GM18519 (cell line): Measurements from ENCODE around the gene FA2H.

ENCODE experiments used
- ATAC-seq: cut with Tn5 transposase; IDR thresholded peaks from one replicate; pipeline ENCODE4 v1.9.1; 2021; ENCODE audit warnings: mild to moderate bottlenecking, moderate library complexity; ENCODE audit not compliant: unreplicated experiment, low FRiP score

The FA2H gene

GRCh38 chr16:74745109-74745615 is 29.5 kb downstream of the FA2H start:
- ATAC-seq, result no peak

- no peak for ATAC-seq
These were observed 30.1 kb downstream of the FA2H start for GRCh38 chr16:74744566-74744965.

DNA sequence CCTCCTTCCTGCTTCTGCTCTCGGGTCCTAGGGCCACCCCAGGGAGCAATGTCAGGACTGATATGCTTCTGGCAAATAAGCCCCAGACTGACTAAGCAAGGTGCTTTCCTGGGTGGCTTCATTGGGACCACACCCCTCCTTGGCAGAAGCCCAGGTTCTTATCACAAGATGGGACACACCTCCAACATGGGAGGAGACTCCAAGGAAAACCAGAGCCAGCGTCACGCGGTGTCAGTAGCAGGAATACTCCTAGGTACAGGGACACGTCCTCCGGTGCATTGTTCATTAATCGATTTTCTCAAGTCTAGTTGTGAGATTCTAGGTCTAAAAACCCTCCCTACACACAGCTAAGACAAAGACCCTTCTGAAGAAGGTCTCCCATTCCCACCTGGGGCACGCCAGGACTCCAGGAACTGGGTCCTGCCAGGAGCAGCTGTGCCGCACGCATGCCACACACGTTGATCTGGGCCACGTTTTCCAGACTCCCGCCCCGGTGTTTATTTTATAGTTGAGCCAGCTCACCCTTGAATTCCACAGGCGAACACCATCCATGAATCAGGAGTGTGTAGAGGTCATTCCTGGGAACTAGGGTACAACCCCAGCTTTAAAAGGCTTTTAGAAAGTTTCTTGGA is 30.8 kb downstream of the FA2H start:
- ATAC-seq, result no peak

DNA sequence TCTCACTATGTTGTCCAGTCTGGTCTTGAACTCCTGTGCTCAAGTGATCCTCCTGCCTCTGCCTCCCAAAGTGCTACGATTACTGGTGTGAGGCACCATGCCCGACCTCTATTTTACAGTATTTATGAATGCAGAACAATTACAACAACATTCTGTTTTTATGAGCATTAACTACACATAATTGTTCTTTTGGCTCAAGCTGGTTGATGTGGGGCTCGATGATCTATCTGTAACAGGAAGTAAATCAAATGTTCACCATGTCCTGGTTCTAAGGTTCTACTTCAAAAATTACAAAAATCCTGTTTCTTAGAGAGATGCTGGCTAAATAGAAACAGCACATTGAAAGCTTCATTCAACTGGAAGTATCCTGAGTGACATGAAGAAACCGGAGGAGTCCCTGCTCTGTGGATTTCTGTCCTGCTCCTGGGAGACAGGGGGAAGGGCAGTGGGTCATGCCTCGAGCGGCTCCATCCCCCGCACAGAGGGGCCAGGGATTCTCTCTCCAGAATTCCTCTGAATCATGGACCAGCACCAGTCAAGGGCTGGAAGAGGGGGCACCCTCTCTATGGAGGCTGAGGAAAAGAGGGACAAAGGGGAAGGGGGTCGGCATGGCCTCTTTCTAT is 31.5 kb downstream of the FA2H start:
- no peak for ATAC-seq

DNA sequence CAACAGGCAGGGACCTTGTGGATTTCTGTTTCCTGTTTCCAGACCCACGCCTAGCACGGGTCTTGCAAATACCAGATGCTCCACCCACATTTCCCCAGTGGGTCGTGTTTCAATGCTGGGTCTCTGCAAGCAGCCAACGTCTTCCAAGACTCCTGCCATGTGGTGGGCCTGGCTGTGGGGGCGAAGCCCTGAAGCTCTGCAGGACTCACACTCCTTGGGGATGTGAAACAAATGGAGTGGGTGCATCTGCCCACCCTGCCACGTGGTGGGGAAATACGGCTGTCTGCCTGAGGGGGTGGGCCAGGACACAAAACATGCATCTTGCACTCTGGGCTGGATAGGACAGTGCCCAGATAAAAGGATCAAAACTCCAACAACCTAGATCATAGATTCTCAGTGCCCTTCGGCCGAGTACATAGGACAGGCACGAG is 32.6 kb downstream of the FA2H start:
- ATAC-seq, result no peak

- no peak for ATAC-seq
These were observed 33.8 kb downstream of the FA2H start for GRCh38 chr16:74740795-74741304.

DNA sequence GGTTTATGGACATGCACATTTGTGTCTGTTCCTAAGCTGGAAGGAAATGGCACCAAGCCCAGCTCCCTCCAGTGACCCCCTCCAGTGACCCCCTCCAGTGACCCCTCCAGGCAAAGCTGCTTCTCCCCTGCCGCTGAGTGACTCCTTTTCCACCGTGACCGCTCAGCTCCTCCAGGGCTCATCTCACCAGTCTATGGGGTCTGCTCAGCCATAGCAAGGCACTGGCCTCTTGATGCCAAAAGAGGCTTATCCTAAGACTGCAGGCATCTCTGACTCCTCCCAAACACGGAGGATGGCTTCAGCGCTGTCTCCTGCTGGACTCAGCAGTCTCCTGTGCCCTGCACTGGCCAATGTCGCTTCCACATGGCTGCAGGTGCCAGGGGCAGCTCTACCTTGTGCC is 35.3 kb downstream of the FA2H start:
- no peak for ATAC-seq

DNA sequence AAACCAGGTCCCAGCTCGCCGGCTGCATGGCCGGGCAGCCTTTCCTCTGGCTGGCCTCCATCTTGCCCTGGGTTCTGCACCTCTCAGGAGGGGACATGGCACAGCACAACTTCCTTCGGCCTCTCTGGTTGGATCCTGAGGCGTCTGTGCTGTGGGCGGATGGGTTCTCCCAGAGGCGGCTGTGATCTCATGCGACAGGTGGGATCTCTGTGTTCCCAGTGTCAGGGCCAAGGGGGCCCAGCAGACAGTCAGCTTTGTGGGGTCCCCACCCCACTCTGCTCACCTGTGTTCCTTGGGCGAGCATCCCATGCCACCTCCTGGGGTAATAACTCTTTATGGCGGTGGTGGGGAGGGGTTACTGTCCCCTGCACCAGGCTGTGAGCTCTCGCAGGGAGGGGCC is 35.8 kb downstream of the FA2H start:
- no peak for ATAC-seq

GRCh38 chr16:74738113-74738541 is 36.5 kb downstream of the FA2H start:
- ATAC-seq, result no peak

DNA sequence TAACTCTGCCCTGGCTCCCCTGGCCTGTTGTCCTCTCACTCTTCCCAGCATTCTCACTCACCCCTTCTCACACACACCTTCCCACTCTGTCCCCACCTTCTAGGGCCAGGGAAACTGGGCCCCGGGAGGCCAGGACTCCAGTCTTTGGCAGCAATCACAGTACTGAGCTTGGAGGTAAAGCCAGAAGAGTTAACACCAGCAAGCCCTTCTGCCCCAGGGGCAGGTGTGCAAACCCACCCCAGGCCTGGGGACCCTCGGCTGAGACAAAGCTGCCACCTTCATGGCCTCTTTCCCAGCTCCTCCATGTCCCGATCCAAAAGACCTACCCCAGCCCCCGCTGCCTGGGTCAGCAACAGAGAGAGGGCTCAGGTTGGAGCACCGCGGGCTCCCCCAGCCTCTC is 37.1 kb downstream of the FA2H start:
- ATAC-seq, result no peak

DNA sequence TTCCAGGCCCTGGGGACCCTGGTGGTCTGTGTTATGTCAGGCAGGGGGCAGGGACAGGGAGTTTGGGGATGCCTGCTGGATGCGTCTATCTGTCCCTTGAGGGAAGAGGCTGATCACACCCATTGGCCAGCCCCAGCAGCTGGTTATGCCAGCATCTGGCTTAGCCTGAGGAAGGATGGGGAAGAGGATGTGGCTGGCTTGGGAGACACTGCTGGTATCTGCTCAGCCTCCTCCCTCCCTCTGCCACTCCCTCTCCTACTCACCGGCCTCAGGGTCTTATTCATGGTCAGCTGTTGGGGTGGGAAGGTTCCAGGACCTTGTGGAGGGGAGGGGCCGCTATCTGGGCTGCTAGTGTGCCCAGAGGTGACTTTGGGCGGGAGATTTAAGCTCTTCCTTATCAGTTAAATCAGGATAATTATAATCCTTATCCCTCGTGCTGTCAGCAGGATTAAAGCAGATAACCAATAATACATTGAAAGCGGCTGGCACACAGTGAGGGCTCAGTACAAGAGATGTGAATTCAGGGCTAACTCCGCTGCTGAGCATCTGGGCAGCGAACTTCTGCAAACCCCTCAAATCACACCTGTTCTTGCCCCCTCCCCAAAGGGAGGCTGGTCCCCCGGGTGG is 38.0 kb downstream of the FA2H start:
- no peak for ATAC-seq

DNA sequence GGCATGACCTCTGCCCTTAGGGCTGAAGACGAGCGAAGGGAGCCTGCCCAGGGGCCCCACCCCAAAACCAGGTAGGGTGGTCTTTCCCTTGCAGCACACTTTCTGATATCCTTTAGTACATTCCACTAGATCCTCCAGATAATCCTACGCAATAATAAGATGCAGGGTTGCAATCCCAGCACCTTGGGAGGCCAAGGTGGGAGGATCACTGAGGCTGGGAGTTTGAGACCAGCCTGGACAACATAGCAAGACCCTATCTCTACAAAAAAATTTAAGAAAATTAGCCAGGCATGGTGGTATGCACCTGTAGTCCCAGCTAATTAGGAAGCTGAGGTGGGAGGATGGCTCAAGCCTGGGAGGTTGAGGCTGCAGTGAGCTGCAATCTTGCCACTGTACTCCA is 39.1 kb downstream of the FA2H start:
- no peak for ATAC-seq

GRCh38 chr16:74735162-74735452 is 39.5 kb downstream of the FA2H start:
- no peak for ATAC-seq

GRCh38 chr16:74734361-74735161 is 40.1 kb downstream of the FA2H start:
- ATAC-seq, result no peak

DNA sequence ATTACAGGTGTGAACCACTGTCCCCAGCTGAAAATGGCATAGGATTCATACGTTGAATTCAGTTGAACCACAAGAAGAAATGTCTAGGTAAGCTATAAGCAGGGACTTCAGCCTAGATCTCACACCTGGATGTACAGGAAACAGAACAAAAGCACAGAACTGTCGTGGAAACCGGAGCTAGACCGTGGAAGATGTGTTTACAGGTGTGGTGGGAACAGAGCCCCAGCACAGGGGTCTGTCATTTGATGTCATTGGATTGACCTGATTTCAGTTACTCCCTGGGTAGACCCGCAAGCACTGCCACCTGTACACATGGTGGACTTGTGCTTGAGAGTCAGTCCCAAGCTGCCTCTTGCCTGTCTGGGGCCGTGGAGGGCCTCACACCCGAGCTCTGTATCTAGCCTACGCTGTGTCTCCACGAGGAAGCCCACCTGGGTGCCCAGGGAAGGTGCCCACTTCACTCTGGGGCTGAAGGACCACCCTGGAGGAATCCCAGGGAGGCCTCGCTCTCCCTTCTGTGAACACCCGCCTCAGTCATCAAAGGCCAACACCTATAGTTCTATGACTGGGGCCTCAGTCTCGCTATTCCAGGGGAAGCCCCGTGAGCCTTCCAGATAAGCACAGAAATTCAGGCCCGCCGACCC is 41.8 kb downstream of the FA2H start:
- no peak for ATAC-seq

- no peak for ATAC-seq
These were observed 42.7 kb downstream of the FA2H start for GRCh38 chr16:74731853-74732477.

DNA sequence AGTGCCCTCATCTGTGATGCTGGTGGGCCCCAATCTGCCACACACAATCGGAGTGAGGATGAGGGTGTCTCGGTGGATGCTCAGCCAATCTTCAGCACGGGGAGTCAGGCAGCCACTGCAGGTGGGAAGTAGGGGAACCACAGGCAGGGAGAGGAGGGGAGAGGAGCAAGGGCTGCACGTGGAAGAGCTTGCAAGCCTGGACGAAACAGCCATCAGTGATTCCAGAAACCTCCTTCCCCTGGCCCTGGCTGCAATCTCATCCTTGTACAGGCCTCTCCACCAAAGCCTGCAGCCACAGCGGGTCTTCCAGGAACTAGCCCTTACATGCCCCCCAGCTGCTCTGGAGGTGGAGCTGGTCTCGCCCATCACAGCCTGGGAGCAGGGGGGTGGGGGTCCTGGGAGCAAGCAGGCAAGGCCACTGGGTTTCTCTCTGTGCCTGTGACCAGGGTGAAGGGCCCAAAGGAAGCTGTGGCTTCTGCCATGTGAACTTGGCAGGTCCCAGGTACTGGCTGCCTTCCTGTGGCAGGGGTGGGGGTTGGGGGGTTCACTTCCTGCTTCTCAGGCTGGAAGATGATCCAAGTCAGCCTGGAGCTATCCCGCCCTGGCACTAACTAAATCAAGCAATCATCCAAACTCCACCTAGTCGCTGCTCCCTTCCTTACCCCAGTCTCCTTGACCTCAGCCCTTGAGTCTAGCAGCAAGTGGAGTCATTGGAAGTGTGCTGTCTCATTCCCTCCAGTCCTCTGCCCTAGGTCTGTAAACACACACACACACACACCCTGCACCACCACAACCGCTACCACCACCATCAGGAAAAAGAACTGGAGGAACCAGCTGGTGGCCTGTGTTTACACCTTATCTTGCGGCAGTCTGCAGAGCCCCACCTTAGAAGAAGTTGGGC is 44.6 kb downstream of the FA2H start:
- ATAC-seq, result no peak

DNA sequence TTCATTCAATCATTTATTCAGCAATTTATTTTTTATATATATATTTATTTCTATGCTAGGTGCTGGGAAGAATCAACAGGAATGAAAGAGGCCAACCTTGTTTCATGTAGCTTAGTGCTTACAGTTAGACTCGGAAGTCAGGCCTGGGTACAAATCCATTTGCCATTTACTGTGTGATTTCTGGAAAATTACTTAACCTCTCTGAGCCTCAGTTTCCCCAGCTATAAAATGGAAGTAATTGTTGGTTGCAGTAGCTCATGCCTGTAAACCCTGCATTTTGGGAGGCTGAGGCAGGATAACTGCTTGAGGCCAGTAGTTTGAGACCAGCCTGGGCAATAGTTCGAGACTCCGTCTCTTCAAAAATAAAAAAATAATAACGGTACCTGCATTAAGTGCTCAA is 46.7 kb downstream of the FA2H start:
- no peak for ATAC-seq

DNA sequence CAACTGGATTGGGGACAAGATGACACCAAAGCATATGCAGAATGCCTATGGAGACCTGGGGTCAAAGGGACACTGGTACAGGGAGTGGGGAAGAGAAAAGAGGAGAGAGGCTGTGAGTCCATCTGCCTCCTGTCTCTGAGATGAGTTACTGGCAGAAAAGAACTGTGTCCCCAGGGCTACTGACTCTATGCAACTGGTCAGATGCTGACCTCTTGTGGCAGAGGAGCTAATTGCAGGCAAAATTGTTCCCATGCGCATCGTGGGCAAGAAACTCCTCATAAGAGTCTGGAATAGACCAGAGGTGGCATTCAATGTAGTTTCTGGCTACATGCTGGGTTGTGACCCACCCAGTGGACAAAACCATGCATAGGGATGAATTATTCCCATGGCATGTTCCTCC is 47.9 kb downstream of the FA2H start:
- no peak for ATAC-seq
